A673 (cell line): ENCODE measurements around the gene FBXO22.

Experiments
- CTCF ChIP-seq: fragments of 300-800, 200-600 bp; sonication (generic); conservative IDR thresholded peaks from 2 replicates; pipeline ENCODE4 v1.5.1; 2017; ENCODE audit warnings: low read depth, mild to moderate bottlenecking, antibody characterized with exemption, low read length, moderate library complexity, mixed read lengths
- EZH2 ChIP-seq: fragments of 200-600 bp; sonication (generic); IDR thresholded peaks from 2 replicates; pipeline ENCODE4 v1.6.1; 2017; ENCODE audit warnings: borderline replicate concordance, low read depth, mild to moderate bottlenecking, mixed read lengths, antibody characterized with exemption, low read length; ENCODE audit not compliant: poor library complexity, severe bottlenecking

- TF ChIP-seq CTCF (no peak), EZH2 (no peak)
These were observed 23.9 kb downstream of the FBXO22 start for GRCh38 chr15:75927601-75928000.
